A673 (cell line): ENCODE measurements around the gene CNIH4.
"Not testable (repeated sequence)": the region's sequence is repeated elsewhere in the genome, so short reads cannot be mapped to it uniquely, and the experiment has no call there.

ENCODE experiments used
- EZH2 ChIP-seq: fragments of 200-600 bp; sonication (generic); IDR thresholded peaks from 2 replicates; pipeline ENCODE4 v1.6.1; 2017; ENCODE audit warnings: borderline replicate concordance, low read depth, mild to moderate bottlenecking, mixed read lengths, antibody characterized with exemption, low read length; ENCODE audit not compliant: poor library complexity, severe bottlenecking
- TF ChIP-seq, protein P1 (sequence below): fragments of 300-800, 200-600 bp; sonication (generic); conservative IDR thresholded peaks from 2 replicates; pipeline ENCODE4 v1.5.1; 2017; ENCODE audit warnings: low read depth, mild to moderate bottlenecking, antibody characterized with exemption, low read length, moderate library complexity, mixed read lengths

DNA sequence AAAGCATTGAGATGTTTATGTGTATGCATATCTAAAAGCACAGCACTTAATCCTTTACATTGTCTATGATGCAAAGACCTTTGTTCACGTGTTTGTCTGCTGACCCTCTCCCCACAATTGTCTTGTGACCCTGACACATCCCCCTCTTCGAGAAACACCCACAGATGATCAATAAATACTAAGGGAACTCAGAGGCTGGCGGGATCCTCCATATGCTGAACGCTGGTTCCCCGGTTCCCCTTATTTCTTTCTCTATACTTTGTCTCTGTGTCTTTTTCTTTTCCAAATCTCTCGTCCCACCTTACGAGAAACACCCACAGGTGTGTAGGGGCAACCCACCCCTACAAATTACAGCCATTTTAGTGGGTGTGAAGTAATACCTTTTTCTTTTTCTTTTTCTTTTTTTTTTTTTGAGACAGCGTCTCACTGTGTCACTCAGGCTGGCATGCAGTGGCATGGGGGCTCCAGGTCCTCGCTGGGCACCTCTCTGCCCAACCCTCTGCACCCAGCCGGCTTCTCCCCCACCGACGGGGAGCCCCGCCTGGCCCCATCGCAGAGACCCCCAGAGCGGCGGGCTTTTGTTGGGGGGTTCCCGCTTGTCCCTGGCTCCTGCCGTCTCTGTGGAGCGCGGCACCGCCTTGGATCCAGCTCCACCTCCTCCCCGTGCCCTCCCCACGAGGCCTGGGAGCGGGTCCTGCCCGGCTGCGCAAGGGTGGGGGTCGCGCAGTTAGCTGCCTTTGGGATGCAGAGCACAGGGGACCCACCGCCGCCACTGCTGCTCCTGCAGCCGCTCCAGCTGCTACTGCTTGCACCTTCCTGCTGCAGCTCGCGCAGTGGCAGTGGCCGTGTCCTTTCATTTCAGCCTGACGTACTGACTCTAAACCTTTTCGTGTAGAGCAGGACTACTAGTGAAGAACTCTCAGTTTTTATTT is 16.0 kb upstream of the CNIH4 start:
- TF ChIP-seq, protein P1, sequence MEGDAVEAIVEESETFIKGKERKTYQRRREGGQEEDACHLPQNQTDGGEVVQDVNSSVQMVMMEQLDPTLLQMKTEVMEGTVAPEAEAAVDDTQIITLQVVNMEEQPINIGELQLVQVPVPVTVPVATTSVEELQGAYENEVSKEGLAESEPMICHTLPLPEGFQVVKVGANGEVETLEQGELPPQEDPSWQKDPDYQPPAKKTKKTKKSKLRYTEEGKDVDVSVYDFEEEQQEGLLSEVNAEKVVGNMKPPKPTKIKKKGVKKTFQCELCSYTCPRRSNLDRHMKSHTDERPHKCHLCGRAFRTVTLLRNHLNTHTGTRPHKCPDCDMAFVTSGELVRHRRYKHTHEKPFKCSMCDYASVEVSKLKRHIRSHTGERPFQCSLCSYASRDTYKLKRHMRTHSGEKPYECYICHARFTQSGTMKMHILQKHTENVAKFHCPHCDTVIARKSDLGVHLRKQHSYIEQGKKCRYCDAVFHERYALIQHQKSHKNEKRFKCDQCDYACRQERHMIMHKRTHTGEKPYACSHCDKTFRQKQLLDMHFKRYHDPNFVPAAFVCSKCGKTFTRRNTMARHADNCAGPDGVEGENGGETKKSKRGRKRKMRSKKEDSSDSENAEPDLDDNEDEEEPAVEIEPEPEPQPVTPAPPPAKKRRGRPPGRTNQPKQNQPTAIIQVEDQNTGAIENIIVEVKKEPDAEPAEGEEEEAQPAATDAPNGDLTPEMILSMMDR, result not testable (repeated sequence)
- not testable (repeated sequence) for TF ChIP-seq EZH2
